ENCODE measurements around the gene LDAH. TPM values are rescaled to one million over a fixed set of nuclear protein-coding genes. Genes with fewer than 3 reads are reported as not detected.
A peak's percentile ranks its signal among the peaks of the same experiment; 100 is the strongest.

LDAH gene
- 13.3 and 15.2 TPM in 2 replicates for total RNA-seq
- 21.1 and 28.3 TPM in 2 replicates for polyA plus RNA-seq

DNA sequence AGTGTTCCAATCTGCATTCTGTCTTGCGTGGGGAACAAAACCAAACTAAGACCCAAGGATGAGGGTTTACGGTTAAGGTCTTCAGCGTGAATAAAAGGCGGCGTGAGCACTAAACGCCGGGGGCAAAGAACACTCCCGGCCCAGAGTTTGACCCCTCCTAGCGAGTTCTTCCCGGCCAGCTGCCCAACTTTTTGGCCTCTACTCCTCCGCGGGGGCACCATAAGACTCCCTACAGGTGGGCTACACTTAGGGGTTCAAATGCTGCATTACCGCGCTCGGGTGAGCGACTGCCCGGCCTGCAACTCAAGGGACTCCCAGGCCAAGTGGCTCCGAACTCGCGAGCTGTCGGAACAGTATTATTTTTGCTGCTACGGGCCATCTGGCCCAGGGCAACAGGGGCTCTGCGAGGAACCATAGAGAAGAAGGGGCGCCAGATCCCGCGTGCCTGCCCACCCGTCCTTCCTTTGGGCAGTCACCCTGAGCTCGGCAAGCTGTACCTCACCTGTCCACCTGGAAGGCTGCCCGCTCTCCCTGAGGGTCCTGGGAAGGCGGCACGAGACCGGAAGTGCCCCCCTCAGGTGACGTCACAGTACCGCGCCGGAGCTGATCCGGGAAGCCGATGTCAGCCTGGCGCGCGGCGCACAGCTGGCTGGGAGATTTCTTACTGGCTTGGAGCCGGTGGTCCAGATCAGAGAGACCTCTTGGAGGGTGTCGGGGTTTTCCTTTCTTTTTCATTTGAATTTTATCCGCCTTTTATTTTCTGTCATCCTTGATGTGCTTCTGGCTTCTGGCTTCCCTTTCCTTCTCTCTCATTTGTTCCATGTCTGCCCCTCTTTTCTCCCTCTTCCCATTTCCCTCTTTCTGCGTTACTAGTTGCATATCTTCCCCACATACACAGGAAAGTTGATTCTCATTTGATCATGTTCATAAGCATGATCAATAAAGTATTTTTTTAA, at the start of gene LDAH:
Gene LDAH, minus strand, starts transcription at position 567 of the 956 bp plus-strand sequence. CDS start 21,638 bp downstream, outside the sequence.
- peak within 1 kb of the TSS; percentile 61 for H3K4me3 ChIP-seq
- TF ChIP-seq, protein P1, sequence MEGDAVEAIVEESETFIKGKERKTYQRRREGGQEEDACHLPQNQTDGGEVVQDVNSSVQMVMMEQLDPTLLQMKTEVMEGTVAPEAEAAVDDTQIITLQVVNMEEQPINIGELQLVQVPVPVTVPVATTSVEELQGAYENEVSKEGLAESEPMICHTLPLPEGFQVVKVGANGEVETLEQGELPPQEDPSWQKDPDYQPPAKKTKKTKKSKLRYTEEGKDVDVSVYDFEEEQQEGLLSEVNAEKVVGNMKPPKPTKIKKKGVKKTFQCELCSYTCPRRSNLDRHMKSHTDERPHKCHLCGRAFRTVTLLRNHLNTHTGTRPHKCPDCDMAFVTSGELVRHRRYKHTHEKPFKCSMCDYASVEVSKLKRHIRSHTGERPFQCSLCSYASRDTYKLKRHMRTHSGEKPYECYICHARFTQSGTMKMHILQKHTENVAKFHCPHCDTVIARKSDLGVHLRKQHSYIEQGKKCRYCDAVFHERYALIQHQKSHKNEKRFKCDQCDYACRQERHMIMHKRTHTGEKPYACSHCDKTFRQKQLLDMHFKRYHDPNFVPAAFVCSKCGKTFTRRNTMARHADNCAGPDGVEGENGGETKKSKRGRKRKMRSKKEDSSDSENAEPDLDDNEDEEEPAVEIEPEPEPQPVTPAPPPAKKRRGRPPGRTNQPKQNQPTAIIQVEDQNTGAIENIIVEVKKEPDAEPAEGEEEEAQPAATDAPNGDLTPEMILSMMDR (IDR thresholded peaks at IDR 0.05; ENCODE audit: low read depth, low read length) = no peak
- no peaks in the 10 kb centered on the region for H3K9me3 ChIP-seq (ENCODE audit: low read depth)
- no peaks in the 10 kb centered on the region for H3K36me3 ChIP-seq
- peaks cover 15% of the 10 kb centered on the region for H3K27me3 ChIP-seq
- H3K4me1 ChIP-seq (ENCODE audit: low read depth) = peaks cover 3% of the 10 kb centered on the region
- DNase-seq (ENCODE audit: low read depth in 1 of 2, low spot score in 1 of 2) = peak; percentile 92 to 93
- peak within 1 kb of the TSS; percentile 92 for H3K27ac ChIP-seq

GRCh38 chr2:20868377-20868776, 45.5 kb upstream of the LDAH start:
- no peak for DNase-seq (ENCODE audit: low read depth in 1 of 2, low spot score in 1 of 2)
- no peaks in the 10 kb centered on the region for H3K27me3 ChIP-seq
- H3K27ac ChIP-seq = no peak overlapping the region

DNA sequence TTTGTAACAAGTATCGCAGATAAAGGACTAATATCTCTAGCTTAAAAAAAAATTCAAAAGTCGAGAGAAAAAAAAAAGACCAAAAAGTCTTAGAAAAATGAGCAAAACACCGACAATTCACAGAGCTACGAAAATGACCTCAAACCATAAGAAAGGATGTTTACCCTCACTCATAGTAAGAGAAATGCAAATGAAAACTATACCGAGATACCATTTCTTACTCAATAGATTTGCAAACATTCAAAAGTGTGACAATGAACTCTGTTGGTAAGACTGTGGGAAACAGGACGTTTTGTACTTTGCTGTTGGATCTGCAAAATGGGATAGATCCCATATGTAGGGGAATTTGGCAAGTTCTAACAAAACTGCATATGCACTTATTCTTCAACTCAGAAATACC, 39.9 kb upstream of the LDAH start:
- Histone ChIP-seq H3K27ac (no peak overlapping the region), H3K36me3 (no peaks in the 10 kb centered on the region), H3K9me3 (ENCODE audit: low read depth) (no peaks in the 10 kb centered on the region), H3K27me3 (no peaks in the 10 kb centered on the region), H3K4me3 (no peak overlapping the region), H3K4me1 (ENCODE audit: low read depth) (no peaks in the 10 kb centered on the region)
- DNase-seq (ENCODE audit: low read depth in 1 of 2, low spot score in 1 of 2) = no peak
- TF ChIP-seq, protein P1 (IDR thresholded peaks at IDR 0.05; ENCODE audit: low read depth, low read length) = no peak

More at GRCh38 chr2:20868377-20868776, 45.5 kb upstream of the LDAH start:
- no peaks in the 10 kb centered on the region for H3K36me3 ChIP-seq
- H3K9me3 ChIP-seq (ENCODE audit: low read depth) = no peaks in the 10 kb centered on the region
- TF ChIP-seq, protein P1 (IDR thresholded peaks at IDR 0.05; ENCODE audit: low read depth, low read length) = no peak
- H3K4me1 ChIP-seq (ENCODE audit: low read depth) = no peaks in the 10 kb centered on the region
- H3K4me3 ChIP-seq = no peak overlapping the region

DNA sequence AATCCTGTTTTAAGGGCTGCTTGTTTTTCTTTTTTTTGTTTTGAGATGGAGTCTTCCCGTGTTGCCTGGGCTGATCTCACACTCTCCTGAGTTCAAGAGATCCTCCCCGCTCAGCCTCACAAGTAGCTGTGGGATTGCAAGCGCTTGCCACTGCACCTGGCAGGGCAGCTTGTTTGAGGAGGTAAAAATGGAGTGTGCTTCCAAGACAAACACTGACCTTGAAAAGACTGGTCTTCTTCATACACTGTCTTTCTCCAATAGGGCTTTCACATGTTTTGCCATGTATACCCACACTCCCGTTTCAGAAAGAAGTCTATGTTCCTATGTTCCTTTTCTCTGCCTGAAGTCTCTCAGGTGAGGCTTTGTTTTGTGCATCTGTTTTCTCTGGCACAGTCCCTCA, 32.6 kb upstream of the LDAH start:
- Histone ChIP-seq H3K36me3 (no peaks in the 10 kb centered on the region), H3K9me3 (ENCODE audit: low read depth) (no peaks in the 10 kb centered on the region), H3K4me3 (no peak overlapping the region), H3K4me1 (ENCODE audit: low read depth) (no peaks in the 10 kb centered on the region), H3K27ac (no peak overlapping the region), H3K27me3 (no peaks in the 10 kb centered on the region)
- no peak for DNase-seq (ENCODE audit: low read depth in 1 of 2, low spot score in 1 of 2)
- TF ChIP-seq, protein P1 (IDR thresholded peaks at IDR 0.05; ENCODE audit: low read depth, low read length) = no peak

GRCh38 chr2:20852670-20853069, 29.8 kb upstream of the LDAH start:
- Histone ChIP-seq H3K4me1 (ENCODE audit: low read depth) (no peaks in the 10 kb centered on the region), H3K9me3 (ENCODE audit: low read depth) (no peaks in the 10 kb centered on the region), H3K36me3 (no peaks in the 10 kb centered on the region), H3K27me3 (no peaks in the 10 kb centered on the region), H3K27ac (no peak overlapping the region), H3K4me3 (no peak overlapping the region)
- TF ChIP-seq, protein P1 (IDR thresholded peaks at IDR 0.05; ENCODE audit: low read depth, low read length) = no peak
- no peak for DNase-seq (ENCODE audit: low read depth in 1 of 2, low spot score in 1 of 2)
